Lower lobe of right lung (tissue), 2 donors: ENCODE data around the gene HSD17B2. TPM values are rescaled to one million over a fixed set of nuclear protein-coding genes. Genes with fewer than 3 reads are reported as not detected.

Experiments
- ATAC-seq, 2 donors: fragments of 200-7000 bp; cut with Tn5 transposase; one replicate each; pipeline ENCODE4 v1.9.1; 2020 to 2022; ENCODE audit warnings: mild to moderate bottlenecking in 2 of 2, moderate library complexity in 2 of 2
- DNase-seq: peaks from one replicate; pipeline ENCODE4 v3.0.0-alpha.2; 2020
- H3K27ac ChIP-seq: fragments of 200-600 bp; one replicate; pipeline ENCODE4 v1.8.0; 2022
- H3K27me3 ChIP-seq: fragments of 200-600 bp; one replicate; pipeline ENCODE4 v1.8.0; 2022; ENCODE audit warnings: low read depth
- H3K36me3 ChIP-seq: fragments of 200-600 bp; one replicate; pipeline ENCODE4 v1.8.0; 2022; ENCODE audit warnings: mild to moderate bottlenecking
- H3K4me1 ChIP-seq: fragments of 200-600 bp; one replicate; pipeline ENCODE4 v1.8.0; 2022
- H3K4me3 ChIP-seq: fragments of 200-600 bp; one replicate; pipeline ENCODE4 v1.8.0; 2022; ENCODE audit warnings: mild to moderate bottlenecking
- H3K9me3 ChIP-seq: fragments of 200-600 bp; one replicate; pipeline ENCODE4 v1.8.0; 2022
- CTCF ChIP-seq: fragments of 200-600 bp; IDR thresholded peaks from one replicate; pipeline ENCODE4 v1.8.0; 2022; ENCODE audit warnings: antibody characterized with exemption, mild to moderate bottlenecking
- intact Hi-C: fragments of 100-400 bp; cut with DNase I; formaldehyde crosslinking; loops from one replicate; pipeline ENCODE4 v1.11.0; 2022
- total RNA-seq: library from RNA; stranded (reverse); fragmentation: NEBNext Ultra II Directional; extraction: Animal tissue kit (Norgen Biotek cat#: 25700); gene quantifications from one replicate; pipeline ENCODE4 v1.2.1, GENCODE V29; 2021
- donor health status: DM: no; HTN: yes; CAD: no; lungs with severe emphysema.

Gene HSD17B2
- total RNA-seq, 1 donor from 2014 or later: 2.9 TPM

DNA sequence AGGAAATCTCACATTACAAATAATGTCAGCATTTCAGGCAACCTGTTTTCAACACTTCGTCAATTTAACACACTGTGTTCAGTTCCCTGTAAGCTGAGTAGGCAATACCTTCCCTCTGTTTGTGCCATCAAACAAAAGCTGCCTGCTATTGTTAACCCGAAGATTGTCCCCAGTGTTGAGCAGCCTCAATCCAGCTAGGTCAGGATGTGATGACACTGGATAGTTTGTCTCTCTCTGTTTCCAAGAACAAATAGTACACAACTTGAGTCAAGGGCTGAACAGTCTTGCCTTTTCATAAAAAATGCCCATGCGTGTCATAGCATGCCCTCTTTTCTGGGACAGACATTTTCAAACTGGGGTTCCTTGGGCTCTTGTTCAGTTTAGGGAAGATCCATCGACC, 36.4 kb downstream of the HSD17B2 start:
- ATAC-seq (no peak), DNase-seq (no peak)
- no peaks in the 10 kb centered on the region for H3K36me3 ChIP-seq
- H3K4me3 ChIP-seq: no peak overlapping the region
- no peaks in the 10 kb centered on the region for H3K9me3 ChIP-seq
- no peaks in the 10 kb centered on the region for H3K4me1 ChIP-seq
- TF ChIP-seq CTCF: no peak
- no peaks in the 10 kb centered on the region for H3K27me3 ChIP-seq
- H3K27ac ChIP-seq: no peak overlapping the region
- intact Hi-C loops: no loop called here

DNA sequence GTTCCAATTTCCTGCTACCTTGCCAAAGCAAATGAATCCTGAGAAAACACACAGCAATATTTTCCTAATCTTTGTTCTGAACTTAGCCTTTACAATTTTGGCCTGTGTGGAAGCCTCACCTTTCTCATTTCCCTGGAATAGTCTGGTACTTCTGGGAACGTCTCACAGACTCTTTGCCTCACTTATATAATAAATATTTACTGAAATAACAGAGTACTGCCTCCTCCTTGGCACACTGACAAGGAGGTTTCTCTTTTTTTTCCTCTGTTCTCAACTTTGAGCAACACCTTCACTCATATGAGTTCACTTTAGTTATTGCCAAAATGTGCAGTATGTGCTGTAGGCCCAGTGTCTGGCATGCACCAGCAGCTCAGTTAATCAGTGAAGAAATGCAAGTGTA, 37.3 kb downstream of the HSD17B2 start:
- H3K27ac ChIP-seq: no peak overlapping the region
- H3K4me1 ChIP-seq: no peaks in the 10 kb centered on the region
- intact Hi-C loops: no loop called here
- no peak overlapping the region for H3K4me3 ChIP-seq
- no peak for TF ChIP-seq CTCF
- H3K36me3 ChIP-seq: no peaks in the 10 kb centered on the region
- no peaks in the 10 kb centered on the region for H3K9me3 ChIP-seq
- no peak for ATAC-seq
- DNase-seq: no peak
- no peaks in the 10 kb centered on the region for H3K27me3 ChIP-seq

DNA sequence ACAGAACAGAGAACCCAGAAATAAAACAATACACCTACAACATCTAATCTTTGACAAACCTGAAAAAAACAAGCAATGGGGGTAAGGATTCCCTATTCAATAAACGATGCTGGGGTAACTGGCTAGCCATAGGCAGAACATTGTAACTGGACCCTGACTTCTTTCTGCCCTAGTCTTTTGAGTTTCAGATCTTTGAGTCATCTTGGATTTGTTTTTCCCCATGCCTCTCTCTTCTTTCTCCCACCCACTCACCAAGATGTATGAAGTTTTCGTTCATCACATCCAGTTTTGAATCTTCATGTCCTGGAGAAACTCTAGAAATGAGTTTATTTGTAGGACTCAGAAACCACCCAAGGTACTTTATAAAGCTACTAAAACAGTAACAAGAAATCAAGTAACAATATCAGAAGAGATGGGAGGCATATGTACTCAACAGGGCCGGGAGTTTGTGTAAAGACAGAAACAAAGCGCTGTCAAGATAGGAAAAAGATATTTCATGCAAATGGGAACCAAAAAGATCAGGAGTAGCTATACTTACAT, 39.0 kb downstream of the HSD17B2 start:
- no peak for TF ChIP-seq CTCF
- no peak for ATAC-seq
- intact Hi-C loops: no loop called here

GRCh38 chr16:82078125-82078524, 43.1 kb downstream of the HSD17B2 start:
- no peaks in the 10 kb centered on the region for H3K9me3 ChIP-seq
- H3K36me3 ChIP-seq: no peaks in the 10 kb centered on the region
- TF ChIP-seq CTCF: no peak
- H3K27ac ChIP-seq: no peak overlapping the region
- intact Hi-C loops: no loop called here
- ATAC-seq (no peak), DNase-seq (no peak)
- no peaks in the 10 kb centered on the region for H3K27me3 ChIP-seq
- H3K4me1 ChIP-seq: no peaks in the 10 kb centered on the region
- no peak overlapping the region for H3K4me3 ChIP-seq

More for the DNA sequence above, 39.0 kb downstream of the HSD17B2 start:
- Histone ChIP-seq H3K27ac (no peak overlapping the region), H3K36me3 (no peaks in the 10 kb centered on the region), H3K4me1 (no peaks in the 10 kb centered on the region), H3K9me3 (no peaks in the 10 kb centered on the region), H3K27me3 (no peaks in the 10 kb centered on the region), H3K4me3 (no peak overlapping the region)
- no peak for DNase-seq

GRCh38 chr16:82079892-82080291, 44.8 kb downstream of the HSD17B2 start:
- TF ChIP-seq CTCF: no peak
- H3K36me3 ChIP-seq: no peaks in the 10 kb centered on the region
- no peaks in the 10 kb centered on the region for H3K4me1 ChIP-seq
- H3K27ac ChIP-seq: no peak overlapping the region
- ATAC-seq (no peak), DNase-seq (no peak)
- no peak overlapping the region for H3K4me3 ChIP-seq
- H3K27me3 ChIP-seq: no peaks in the 10 kb centered on the region
- H3K9me3 ChIP-seq: no peaks in the 10 kb centered on the region
- intact Hi-C loops: no loop called here

- H3K9me3 ChIP-seq: no peaks in the 10 kb centered on the region
- no peak overlapping the region for H3K4me3 ChIP-seq
- no peaks in the 10 kb centered on the region for H3K36me3 ChIP-seq
- DNase-seq (no peak), ATAC-seq (no peak)
- H3K4me1 ChIP-seq: no peaks in the 10 kb centered on the region
- intact Hi-C loops: no loop called here
- TF ChIP-seq CTCF: no peak
- no peaks in the 10 kb centered on the region for H3K27me3 ChIP-seq
- H3K27ac ChIP-seq: no peak overlapping the region
Measured at GRCh38 chr16:82081264-82081663, 46.2 kb downstream of the HSD17B2 start.
